GDM1 (cell line): ENCODE data around the gene DNAJB6.
"Not testable (repeated sequence)": the region's sequence is repeated elsewhere in the genome, so short reads cannot be mapped to it uniquely, and the experiment has no call there.

Experiments
- DNase-seq: peaks from one replicate; lab custom pipeline; 2025; lab: John Stamatoyannopoulos, UW

The DNAJB6 gene

DNA sequence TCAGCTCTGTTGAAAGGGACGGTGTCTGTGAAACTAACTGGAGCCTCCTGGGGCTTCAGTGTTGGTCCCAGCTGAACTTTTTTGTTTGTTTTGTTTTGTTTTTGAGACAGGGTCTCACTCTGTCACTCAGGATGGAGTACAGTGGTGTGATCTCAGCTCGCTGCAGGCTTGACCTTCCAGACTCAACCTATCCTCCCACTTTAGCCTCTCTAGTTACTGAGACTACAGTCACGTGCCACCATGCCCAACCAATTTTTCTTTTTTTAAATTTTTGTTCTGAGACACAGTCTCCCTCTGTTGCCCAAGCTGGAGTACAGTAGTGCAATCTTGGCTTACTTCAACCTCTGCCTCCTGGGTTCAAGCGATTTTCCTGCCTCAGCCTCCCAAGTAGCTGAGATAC is 13.4 kb upstream of the DNAJB6 start:
- no peak for DNase-seq

DNA sequence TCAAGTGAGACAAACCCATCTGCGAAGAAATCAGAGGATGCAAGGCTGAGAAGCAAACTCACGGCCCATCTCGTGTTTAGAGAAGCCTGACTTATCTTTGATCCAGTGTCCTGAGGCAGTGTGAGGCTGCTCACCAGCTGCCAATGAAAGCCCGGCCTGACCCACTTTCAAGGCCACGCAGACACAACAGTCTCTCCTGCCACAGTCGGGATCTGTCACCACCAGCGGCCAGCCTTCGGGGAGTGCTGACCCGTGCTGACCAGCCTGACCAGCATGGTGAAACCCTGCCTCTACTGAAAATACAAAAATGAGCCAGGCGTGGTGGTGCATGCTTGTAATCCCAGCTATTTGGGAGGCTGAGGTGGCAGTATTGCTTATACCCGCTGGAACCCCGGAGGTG is 7.4 kb upstream of the DNAJB6 start:
- DNase-seq, result no peak

DNA sequence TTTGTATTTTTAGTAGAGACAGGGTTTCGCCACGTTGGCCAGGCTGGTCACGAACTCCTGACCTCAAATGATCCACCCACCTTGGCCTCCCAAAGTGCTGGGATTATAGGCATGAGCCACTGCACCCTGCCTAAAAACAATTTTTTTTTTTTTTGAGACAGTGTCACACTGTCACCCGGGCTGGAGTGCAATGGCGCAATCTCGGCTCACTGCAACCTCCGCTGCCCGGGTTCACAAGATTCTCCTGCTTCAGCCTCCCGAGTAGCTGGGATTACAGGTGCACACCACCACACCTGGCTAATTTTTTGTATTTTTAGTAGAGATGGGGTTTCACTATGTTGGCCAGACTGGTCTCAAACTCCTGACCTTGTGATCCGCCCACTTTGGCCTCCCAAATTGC is 6.2 kb upstream of the DNAJB6 start:
- DNase-seq, result not testable (repeated sequence)

DNA sequence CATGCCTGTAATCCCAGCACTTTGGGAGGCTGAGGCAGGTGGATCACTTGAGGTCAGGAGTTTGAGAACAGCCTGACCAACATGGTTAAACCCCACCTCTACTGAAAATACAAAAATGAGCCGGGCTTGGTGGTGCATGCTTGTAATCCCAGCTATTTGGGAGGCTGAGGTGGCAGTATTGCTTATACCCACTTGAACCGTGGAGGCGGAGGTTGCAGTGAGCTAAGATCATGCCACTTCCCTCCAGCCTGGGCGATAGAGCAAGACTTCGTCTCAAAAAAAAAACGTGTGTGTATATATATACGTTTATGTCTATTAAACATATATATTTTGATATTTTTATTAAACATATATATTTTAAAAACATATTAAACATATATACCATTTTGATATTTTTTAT is 5.8 kb upstream of the DNAJB6 start:
- not testable (repeated sequence) for DNase-seq

DNA sequence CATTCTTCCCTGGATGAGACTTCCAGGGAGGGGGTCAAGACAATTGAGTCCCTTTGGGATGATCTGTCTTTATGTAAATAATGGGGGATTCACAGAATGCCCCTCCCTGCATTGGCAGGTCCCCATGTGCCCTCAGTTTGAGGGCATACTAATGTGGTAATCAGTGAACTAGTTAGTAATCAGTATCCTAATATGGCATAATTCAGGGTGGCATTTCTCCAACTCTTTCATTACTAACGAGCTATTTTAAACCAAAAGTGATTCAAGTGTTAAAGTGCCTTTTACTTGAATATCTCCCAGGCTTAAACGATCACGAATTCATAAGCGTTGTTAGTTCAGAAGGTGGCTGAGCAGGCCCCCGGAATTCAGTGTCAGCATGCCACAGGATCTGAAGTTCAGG is 1.6 kb upstream of the DNAJB6 start:
- no peak for DNase-seq

DNA sequence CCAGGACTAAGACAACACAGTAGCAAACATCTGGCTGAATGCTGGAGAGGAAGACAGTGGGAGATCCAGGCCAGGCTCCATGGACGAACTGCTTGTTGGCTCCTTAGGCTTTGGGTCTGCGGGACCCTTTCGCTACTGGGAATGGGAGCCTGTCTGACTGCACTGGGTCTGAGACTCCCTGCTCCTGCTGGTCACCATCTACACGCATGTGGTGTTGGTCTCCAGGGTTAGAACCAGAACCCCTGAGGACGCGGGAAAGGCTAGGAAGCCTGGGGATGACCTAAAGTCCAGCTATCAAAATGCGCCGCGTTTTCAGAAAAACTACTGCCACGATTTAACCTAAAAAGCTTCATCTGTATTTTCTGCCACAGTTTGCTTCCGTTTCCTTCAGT is 817 bp upstream of the DNAJB6 start:
- no peak for DNase-seq

DNA sequence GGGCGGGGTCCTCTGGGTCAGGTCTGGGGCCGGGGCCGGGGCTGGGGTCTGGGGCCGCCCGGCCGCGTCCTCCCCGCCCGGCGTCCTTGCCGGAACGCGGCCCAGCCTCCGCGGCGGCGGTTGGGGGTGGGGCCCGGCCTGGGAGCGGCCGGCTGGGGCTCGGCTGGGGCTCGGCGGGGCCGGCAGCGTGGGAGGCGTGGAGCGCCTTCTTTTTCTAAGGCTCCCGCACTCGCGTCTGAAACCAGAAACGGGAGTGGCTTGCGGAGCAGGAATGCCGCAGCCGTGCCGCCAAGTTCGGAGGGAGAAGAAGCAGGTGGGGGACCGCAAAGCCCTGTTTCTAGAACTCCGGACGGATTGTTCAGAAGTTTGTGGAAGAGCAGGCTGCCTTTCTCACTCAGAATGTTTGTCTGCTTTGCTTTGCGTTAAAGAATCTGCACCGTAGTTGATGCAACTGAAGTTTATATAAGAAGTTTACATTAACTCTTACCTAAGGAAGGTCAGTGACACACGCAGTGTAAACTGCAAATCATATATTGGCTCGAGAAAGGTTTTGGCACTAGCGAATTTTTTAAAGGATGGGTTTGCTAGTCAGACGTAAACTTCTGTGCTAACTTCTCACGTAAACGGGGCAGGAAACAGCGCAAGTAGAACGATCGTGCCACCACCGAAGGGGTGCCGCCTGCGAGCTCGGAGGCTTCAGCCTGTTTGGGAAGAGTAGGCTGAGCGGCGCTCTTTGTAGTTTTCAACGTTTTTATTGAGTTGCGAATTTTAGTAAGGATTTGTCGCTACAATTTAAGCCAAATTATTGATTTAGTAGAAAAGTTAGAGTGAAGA is 729 bp downstream of the DNAJB6 start:
- no peak for DNase-seq

DNA sequence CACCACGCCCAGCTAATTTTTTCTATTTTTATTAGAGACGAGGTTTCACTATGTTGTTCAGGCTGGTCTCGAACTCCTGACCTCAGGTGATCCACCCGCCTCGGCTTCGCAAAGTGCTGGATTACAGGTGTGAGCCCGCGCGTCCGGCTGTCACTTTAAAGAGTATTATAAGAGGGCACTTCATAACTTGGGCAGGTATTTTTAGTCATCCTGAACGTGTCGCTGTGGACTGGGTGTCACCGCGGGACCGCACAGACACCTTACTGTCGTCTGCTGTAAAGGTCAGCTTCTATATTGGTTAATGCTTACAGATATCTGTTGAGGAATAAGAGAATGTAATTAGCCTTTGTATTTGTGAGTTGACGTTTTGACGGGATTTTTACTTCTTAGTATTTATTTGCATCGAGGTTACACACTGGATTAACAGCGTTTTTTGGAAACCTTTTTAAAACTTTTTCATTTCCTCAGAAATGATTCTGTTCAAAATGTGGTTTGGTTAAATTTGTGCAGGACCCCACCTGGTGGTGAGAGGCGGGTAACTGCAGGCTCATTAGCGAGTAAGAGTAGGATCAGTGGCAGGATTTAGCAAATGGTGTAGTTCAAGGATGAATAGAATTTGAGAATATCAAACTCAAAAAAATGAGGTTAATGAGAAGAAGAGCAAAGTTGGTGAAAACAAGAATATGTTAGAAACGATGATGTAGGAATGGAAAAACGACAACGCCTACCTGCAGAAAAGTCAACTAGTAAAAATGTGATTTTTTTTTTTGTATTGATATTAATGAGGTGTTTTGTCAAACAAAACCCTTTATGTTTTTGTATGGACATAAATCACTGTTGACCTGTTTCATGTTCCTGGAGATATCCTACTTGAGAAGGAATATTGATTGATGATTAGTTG is 3.2 kb downstream of the DNAJB6 start:
- no peak for DNase-seq

DNA sequence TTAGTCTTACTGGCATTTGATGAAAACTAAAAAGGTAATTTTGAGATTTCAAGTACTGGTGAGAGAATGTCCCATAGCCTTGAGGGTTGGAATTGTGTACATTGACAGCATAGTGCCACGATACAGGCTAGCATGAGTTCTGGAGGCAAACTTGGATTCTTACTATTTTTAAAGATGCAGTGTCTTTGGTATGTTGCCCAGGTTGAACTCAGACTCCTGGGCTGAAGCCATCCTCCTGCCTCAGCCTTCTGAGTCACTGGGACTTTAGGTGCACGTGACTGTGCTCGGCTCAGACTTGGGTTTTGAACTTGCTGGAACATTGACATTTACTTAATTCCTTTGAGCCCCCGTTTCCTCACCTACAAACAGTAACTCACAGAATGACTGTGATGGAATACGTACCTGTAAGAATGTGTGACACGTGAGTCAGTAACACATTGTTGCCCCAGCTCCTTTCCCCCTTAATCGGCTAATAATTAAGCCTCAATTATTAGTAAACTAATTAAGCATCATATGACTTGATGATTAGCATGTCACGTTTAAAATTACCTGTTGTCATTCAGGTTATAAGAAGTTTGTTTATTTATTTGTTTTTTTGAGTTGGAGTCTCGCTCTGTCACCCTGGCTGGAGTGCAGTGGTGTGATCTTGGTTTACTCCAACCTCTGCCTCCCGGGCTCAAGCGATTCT is 10.6 kb downstream of the DNAJB6 start:
- DNase-seq, result no peak

DNA sequence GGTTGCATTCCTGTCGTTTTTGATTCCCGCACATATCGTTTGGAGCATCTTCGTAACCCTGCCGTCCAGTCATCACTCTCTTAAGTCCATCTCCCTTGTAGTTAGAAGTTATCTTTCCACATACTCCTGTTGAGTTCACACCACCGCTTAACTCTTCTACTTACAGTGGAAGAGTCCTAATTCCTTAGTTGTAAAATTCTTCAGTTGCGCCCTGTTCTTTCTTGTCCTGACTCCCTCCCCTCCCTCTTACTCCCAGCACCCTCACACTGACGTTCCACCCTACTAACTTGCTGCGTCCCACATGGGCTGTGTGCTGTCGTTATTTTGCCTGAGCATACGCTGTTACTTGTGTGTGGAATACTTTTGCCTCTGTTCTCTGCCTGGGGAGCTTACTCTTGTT is 11.7 kb downstream of the DNAJB6 start:
- no peak for DNase-seq

DNA sequence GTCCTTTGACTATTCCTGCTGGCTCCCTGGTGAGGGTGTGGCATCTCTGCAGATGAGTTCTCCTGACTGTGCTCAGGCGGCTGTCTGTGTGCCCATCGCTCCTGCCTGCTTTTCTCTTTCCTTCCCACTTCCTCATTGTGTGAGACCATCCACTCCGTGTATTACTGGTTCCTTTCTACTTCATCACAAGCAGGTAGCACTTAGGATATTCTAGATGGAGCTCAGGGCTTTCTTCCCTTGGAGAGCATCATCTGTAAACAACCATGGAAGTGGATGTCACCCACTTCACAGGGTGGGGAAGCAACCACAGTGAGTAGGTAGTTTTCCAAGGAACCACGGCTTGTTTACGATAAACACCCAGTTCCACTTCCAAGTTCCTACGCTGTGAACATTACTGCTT is 15.7 kb downstream of the DNAJB6 start:
- no peak for DNase-seq

DNA sequence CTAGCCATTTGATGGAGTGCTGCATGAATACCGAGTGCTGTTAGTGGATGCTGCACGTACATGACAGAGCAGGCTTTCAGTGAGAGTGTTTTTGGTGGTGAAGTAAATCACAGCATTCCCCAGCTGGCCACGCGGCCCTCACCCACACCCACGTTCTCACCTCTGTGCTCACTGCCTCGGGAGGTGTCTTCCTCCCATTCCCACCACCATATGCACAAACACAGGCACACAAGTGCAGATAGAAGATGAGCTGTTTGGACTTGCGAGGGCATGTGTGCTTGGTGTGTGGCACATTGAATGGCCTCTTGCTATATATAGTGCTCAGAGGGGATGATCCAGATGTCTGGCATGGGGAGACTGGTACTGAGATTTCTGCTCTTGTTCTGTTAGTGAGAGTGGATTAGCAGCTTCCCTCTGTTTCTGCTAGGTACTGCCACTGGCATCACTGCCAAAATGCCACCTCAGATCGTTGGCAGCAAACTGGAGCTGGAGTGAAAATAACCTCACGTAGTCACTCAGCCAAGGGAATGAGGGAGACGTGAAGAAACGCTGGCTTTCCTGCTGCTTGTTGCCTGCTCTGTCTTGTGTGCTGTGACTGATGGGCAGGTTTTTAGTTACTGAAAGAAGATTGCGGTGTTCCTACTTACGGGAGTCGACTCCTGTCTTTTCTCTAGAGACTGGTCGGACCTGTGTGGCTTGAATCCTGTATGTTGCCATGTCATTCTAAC is 19.1 kb downstream of the DNAJB6 start:
- no peak for DNase-seq

DNA sequence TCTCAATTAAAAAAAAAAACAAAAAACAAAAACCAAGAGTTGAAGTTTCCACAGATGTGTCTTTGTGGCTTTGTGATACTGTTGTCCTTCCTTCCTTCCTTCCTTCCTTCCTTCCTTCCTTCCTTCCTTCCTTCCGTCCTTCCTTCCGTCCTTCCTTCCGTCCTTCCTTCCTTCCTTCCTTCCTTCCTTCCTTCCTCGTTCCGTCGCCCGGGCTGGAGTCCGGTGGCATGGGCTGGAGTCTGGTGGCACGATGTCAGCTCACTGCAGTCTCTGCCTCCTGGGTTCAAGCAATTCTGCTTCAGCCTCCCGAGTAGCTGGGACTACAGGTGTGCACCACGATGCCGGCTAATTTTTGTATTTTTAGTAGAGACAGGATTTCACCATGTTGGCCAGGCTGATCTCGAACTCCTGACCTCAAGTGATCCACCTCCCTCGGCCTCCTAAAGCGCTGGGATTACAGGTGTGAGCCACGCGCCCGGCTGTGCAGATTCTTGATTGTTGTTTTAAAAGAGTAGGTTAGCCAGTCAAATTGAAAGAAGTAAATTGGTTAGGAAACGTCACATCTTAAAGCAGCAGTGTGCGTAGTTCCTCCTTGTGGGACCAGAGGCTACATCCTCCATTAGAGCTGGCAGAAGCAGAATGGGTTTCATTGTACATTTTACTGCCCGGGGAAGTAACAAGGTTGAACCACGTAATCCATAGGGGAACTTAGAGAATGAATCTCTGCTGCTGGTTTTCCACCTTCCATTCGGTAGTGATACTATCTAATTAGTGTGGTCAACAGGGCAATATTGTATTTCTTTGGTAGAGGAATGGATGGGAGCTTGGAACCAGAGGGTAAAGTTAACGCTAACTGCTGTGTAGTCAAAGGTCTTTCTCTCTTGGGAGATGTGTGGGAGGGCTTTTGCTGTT is 20.6 kb downstream of the DNAJB6 start:
- DNase-seq, result no peak

DNA sequence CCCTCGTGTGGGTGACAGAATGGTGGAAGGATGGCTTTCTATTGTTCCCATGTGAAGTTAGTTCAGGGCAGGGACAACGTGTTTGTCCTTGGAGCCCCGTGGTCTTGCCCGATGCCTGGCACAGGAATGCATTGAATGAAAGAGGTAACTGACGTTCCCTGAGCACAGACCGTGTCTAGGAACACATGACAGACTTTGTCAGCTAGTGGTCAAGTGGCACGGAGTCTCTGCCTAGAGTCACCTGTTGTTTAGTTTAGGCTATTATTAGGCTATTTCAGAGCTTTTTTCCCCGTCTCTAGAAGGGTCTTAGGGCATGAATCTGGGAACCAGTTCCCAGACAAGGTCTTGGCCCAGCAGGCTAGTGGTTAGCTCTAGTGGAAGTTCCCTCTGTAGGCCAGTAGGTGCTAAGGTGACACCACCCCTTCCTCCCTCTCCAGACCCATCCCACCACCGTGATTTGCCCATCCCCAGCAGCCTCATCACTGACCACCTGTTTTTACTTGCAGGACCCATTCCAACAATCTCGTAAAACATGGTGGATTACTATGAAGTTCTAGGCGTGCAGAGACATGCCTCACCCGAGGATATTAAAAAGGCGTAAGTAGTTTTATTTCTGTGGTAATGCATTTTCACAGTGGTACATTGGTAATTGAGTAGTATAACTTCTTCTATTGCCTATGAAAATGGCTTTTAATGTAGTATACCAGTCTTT is 21.4 kb downstream of the DNAJB6 start:
- DNase-seq, result no peak

DNA sequence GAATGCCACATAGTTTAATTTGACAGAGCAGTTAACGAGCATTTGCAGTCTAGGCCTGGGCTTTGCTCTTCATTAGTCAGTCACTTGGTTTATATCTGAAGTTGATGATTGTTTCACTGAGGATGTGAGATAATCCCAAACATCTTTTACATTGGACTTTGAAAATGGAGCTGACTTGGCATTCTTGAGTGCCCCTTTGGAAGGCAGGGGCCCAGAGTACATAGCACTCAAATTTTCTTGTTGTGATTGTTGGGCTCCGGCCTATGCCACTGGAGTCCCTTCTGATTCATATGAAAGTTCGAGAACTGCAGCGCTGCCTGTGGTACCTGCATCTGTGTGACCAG is 21.9 kb downstream of the DNAJB6 start:
- no peak for DNase-seq

DNA sequence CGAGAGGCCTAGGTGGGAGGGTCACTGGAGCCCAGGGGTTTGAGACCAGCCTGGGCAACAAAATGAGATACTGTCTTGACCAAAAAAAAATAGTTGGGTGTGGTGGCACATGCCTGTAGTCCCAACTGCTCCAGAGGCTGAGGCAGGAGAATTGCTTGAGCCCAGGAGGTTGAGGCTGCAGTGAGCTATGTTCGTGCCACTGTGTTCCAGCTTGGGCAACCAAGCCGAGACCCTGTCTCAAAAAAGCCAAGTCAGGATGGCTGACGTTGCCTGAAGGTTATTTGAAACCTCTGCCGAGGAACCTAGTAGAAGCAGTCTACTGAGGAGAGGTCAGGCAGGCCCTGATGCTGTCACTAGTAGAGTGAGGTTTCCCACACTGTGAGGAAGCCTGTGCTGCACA is 22.8 kb downstream of the DNAJB6 start:
- no peak for DNase-seq

DNA sequence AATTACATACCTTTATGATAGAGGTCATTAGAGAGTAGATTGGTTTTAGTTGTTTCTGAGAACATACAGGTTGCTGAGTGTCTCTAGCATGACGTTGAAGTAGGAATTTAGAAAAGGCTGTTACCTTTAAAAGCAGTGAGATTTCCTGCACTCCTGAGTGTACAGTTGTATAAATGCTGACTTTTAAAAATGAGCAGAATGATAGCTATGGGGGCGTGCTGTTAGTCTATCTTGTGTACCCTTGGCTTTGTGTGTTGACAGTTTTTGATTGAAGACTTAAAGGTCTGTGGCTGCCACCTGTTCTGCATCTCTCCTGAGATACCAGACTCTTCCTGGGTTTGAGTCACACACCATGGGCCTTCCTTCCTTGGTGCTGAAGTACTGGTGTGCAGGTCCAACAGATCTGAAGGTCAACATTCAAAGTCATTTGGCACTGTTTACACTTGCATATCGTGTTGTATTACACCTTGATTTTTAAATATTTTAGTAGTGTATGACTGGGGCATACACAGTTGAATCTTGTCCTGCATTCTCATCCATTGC is 23.8 kb downstream of the DNAJB6 start:
- no peak for DNase-seq

DNA sequence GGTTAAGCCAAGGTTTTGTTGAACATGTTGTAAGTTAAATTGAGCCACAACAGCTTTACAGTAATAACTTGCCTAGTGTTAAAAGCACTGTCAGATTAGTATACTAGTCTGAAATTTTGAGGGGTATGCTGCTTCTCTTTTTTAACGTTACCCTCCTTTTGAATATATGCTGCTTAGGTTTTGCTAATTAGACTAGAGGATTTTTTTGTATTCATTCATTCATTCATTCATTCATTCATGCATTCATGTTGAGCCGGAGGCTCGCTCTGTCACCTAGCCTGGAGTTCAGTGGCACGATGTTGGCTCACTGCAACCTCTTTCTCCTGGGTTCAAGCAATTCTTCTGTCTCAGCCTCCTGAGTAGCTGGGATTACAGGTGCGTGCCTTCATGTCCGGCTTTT is 24.7 kb downstream of the DNAJB6 start:
- DNase-seq, result no peak

DNA sequence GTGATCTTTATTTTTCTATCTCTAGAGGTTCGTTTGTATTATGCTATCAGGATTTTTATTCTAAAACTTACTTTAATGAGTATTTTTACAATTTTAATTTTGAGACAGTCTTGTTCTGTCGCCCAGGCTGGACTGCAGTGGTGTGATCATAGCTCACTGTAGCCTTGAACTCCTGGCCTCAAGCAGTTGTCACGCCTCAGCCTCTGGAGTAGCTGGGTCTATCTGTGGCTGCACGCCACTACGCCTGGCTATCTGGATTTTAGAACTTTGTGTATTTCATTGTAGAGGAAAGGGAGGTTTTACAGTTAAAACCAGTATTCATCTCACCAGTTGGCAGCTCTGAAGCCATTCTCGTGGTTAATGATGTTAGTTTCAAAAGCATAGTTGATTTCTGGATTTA is 25.9 kb downstream of the DNAJB6 start:
- no peak for DNase-seq

DNA sequence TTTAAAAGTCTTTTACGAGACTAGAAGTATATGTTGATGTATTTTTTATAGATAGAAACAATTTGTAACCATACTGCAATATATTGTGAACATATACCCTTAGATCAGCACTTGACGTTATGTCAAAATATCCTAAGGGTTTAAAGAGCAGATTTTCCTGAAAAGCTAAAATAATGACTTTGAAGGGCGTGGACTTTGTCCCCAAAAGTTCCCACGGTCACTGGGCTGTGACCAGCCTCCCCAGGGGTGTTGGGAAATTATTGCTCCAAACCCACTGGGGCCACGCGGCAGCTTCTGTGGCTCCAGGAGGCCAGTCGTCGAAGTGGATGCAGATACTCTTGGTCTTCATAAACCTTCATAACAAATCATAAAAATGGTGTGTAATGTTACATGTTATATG is 29.9 kb downstream of the DNAJB6 start:
- DNase-seq, result no peak
